Stimulated activated naive B cell treated with anti-CD40 and anti-IgM and Interleukin-4, amounts not matched to agents 10 μg/mL and 1 μg/mL and 100 μg/mL, for 72 hours (primary cell): Measurements from ENCODE around the gene NUP210L.
A peak's percentile ranks its signal among the peaks of the same experiment; 100 is the strongest.
"Not testable (repeated sequence)": the region's sequence is repeated elsewhere in the genome, so short reads cannot be mapped to it uniquely, and the experiment has no call there.

Experiments used
- ATAC-seq, 2 donors: fragments of 150-1000 bp; cut with Tn5 transposase; replicated peaks; 2 replicates each; pipeline ENCODE4 v1.10.0; 2021; ENCODE audit warnings: moderate library complexity in 1 of 2
- DNase-seq: peaks from one replicate; pipeline ENCODE4 v3.0.0; 2021
- H3K27ac Mint-ChIP-seq: one replicate; pipeline ENCODE4 v1.8.0; 2022; ENCODE audit warnings: mild to moderate bottlenecking, mixed read lengths
- H3K27me3 Mint-ChIP-seq, 2 donors: one replicate each; pipeline ENCODE4 v1.8.0; 2022; ENCODE audit warnings: mixed read lengths in 2 of 2
- H3K36me3 Mint-ChIP-seq, 2 donors: one replicate each; pipeline ENCODE4 v1.8.0; 2022; ENCODE audit warnings: mixed read lengths in 2 of 2, mild to moderate bottlenecking in 1 of 2
- H3K4me1 Mint-ChIP-seq, 2 donors: one replicate each; pipeline ENCODE4 v1.8.0; 2022; ENCODE audit warnings: mixed read lengths in 2 of 2, mild to moderate bottlenecking in 1 of 2
- H3K4me3 Mint-ChIP-seq, 2 donors: one replicate each; pipeline ENCODE4 v1.8.0; 2022; ENCODE audit warnings: mild to moderate bottlenecking in 2 of 2, mixed read lengths in 2 of 2, moderate library complexity in 1 of 2
- H3K9me3 Mint-ChIP-seq, 2 donors: one replicate each; pipeline ENCODE4 v1.8.0; 2022; ENCODE audit warnings: mixed read lengths in 2 of 2, mild to moderate bottlenecking in 1 of 2

The NUP210L gene

DNA sequence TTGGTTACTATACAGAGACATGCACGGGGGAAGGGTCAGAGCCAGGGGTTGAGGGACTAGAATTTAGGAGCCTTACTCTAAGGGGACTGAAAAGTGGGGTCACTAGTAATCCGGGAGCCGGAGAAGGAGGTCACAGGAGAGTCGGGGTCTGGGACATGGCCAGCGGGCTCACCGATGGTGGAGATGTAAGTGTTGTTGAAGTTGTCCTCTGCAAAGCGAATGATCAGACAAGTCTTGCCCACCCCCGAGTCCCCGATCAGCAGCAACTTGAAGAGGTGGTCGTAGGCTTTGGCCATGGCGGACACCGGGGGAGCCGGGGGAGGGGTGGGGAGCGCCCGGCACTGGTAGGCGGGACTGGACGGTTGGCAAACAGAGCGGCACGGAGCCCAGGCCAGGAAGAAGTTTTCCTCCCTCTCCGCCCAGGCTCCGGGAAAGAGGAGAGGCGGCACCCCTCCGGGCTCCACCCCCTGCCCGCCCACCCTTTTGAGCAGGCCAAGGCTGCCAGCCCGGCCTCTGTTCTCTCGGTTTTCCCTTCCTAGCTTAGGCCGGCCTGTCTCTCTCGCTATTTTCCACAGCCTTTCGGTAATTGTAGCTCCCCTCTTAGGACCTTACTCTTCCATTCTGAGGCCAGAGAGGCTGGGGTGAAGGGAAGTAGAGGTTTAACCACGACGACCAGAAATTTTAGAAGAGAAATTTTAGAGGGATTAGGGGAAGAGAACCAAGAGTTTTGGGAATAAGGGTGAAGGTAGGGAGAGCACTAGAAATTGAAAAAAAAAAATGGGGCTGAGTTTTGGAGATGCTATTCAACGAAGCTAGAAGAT is 168.7 kb downstream of the NUP210L start, which contains the start of gene RAB13:
Gene RAB13, minus strand, starts transcription at position 399 of the 821 bp plus-strand sequence. Its CDS starts 103 bp downstream, at position 296.
- peaks cover 13 to 21% of the 10 kb centered on the region in 2 donors for H3K36me3 Mint-ChIP-seq
- no peaks in the 10 kb centered on the region for H3K27me3 Mint-ChIP-seq
- H3K27ac Mint-ChIP-seq = peak within 1 kb of the TSS; percentile 89
- peaks cover 33 to 53% of the 10 kb centered on the region in 2 donors for H3K4me1 Mint-ChIP-seq
- no peaks in the 10 kb centered on the region for H3K9me3 Mint-ChIP-seq
- no peak for DNase-seq
- H3K4me3 Mint-ChIP-seq = peak within 1 kb of the TSS; percentile 88 to 94
- peak; percentile 31 for ATAC-seq

DNA sequence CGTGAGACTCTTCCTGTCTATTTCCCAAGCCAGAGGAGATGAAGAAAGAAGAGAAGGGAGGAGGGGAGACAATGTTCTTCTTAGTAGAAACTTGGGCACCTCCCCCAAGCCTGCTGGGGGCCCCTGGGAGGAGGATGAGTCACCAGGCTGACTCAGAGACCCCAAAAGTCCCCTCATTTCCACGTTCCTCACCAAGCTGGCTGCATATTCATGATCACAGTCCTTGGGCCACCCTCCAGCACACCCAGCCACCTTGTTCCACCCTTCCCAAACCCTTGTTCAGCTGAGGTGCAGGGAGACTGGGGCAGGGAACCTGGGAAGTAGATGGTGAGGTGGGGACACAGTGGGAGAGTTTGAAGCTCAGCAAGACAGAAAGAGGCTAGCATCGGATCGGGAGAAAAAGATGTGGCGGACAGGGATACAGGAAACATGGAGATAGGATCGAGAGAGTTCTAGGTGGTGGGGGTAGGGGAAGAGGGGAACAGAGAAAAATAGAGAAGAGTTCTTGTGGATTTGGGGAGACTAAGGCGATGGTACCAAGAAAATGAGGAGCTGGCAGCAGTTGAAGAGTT is 169.4 kb downstream of the NUP210L start:
- ATAC-seq (peak; percentile 35 to 54), DNase-seq (no peak)
- peaks cover 6 to 13% of the 10 kb centered on the region in 2 donors for H3K36me3 Mint-ChIP-seq

DNA sequence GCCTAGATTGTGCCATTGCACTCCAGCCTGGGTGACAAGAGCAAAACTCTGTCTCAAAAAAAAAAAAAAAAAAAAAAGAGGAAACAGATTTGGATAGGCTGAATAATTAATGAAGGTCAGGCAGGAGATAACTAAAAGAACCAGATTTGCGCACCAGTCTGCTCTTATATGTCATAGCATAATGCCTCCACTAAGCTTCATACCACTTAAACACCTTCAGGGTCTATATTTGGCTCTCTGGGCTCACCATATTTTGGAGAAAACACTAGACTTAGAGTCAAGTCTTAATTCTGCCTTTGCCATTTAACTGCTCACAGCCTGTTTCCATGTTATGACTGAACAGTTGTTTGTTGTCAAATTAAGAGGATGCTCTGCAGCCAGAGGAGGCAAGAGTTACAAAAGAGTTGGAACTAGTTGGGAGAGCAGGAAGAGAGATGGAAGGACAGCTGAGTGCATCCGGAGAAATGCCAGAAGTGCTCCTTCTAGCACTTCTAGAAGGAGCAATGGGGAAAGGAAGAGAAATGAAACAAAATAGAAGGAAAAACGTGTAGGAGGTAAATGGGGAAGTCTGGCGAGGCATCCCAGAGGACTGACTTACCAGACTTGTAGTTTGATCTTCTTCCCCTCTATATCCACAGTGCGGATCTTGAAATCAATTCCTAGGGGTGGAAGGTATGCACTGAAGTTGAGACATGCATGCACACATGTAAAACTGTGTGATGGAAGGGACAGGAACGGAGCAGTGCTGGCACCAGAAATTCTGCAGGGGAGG is 170.6 kb downstream of the NUP210L start:
- DNase-seq (no peak), ATAC-seq (peak in 1 of 2 donors; percentile 8)
- no peak overlapping the region for H3K27ac Mint-ChIP-seq
- peaks cover 26 to 39% of the 10 kb centered on the region in 2 donors for H3K4me1 Mint-ChIP-seq
- peaks cover 6 to 12% of the 10 kb centered on the region in 2 donors for H3K36me3 Mint-ChIP-seq
- no peaks in the 10 kb centered on the region for H3K27me3 Mint-ChIP-seq
- peak overlapping the region; percentile 1 to 6 for H3K4me3 Mint-ChIP-seq
- no peaks in the 10 kb centered on the region for H3K9me3 Mint-ChIP-seq

More for the DNA sequence above, 169.4 kb downstream of the NUP210L start:
- Mint-ChIP-seq H3K27ac (peak overlapping the region; percentile 82), H3K4me3 (peak overlapping the region; percentile 88 to 94), H3K9me3 (no peaks in the 10 kb centered on the region), H3K27me3 (no peaks in the 10 kb centered on the region), H3K4me1 (peaks cover 29 to 47% of the 10 kb centered on the region in 2 donors)

DNA sequence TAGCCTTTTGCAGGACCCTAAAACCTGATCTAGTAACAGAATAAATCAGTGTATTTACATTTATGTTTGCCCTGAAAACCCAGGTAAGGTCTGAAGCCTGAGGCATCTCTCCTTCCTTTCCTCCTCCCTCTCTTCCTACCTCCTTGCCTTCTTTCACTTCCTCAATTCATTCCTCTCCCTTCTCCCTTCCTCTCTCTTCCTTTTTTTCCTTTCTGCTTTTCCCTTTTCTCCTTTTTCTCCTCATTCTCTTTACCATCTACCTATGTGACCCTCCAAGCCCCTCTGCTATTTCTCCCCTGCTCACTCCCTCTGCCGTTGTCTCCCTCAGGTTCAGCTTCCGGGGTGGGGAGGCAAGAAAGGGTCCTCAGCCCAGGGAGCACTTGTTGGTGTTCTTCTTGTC is 173.1 kb downstream of the NUP210L start:
- Mint-ChIP-seq H3K27ac (peak overlapping the region; percentile 20), H3K36me3 (peaks cover 9 to 20% of the 10 kb centered on the region in 2 donors), H3K4me1 (peaks cover 26 to 47% of the 10 kb centered on the region in 2 donors)
- DNase-seq, ATAC-seq, H3K27me3 Mint-ChIP-seq, H3K4me3 Mint-ChIP-seq, H3K9me3 Mint-ChIP-seq: not testable (repeated sequence)

DNA sequence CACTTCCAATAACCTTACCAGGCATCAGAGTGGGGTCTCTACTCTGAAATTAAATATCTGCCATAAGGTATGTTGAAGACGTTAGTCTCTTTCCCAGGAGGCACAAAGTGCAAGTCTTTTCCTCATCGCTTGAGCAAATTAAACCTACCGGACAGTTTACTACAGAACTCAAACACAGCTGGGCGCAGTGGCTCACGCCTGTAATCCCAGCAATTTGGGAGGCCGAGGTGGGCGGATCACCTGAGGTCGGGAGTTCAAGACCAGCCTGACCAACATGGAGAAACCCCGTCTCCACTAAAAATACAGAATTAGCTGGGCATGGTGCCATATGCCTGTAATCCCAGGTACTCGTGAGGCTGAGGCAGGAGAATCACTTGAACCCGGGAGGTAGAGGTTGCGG is 175.8 kb downstream of the NUP210L start:
- ATAC-seq, DNase-seq, H3K9me3 Mint-ChIP-seq, H3K4me3 Mint-ChIP-seq, H3K27me3 Mint-ChIP-seq, H3K27ac Mint-ChIP-seq: not testable (repeated sequence)
- Mint-ChIP-seq H3K36me3 (peaks cover 24 to 41% of the 10 kb centered on the region in 2 donors), H3K4me1 (peaks cover 21 to 48% of the 10 kb centered on the region in 2 donors)

DNA sequence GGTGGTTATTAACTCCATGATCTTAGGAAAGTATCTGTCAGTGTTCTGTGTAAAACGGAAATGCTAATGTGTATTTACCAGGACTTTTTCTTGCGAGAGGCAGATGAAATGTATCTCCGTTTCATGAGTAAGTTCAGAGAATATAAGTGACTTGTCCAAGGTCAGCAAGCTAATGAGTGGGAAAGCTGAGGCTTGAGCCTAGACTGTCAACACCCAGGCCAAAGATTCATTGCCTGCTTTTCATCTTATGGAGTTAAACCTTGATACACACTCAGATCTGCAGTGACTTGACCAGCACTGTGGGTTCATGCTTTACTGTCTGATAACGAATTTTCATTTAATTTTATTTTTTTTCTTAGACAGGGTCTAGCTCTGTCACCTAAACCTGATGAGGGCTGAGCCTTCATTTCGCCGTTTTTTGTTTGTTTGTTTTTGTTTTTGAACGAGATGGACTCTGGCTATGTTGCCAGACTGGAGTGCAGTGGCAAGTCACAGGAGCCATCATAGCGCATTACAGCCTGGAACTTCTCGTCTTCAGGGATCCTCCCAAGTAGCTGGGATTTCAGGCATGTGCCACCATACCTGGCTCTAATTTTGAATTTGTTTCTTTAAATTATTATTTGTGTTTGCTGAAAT is 176.5 kb downstream of the NUP210L start:
- Mint-ChIP-seq H3K36me3 (peaks cover 28 to 44% of the 10 kb centered on the region in 2 donors), H3K27ac (peak overlapping the region; percentile 92), H3K4me1 (peaks cover 22 to 55% of the 10 kb centered on the region in 2 donors), H3K4me3 (peak overlapping the region; percentile 97 to 98), H3K27me3 (no peaks in the 10 kb centered on the region), H3K9me3 (no peaks in the 10 kb centered on the region)
- DNase-seq (no peak), ATAC-seq (no peak)

DNA sequence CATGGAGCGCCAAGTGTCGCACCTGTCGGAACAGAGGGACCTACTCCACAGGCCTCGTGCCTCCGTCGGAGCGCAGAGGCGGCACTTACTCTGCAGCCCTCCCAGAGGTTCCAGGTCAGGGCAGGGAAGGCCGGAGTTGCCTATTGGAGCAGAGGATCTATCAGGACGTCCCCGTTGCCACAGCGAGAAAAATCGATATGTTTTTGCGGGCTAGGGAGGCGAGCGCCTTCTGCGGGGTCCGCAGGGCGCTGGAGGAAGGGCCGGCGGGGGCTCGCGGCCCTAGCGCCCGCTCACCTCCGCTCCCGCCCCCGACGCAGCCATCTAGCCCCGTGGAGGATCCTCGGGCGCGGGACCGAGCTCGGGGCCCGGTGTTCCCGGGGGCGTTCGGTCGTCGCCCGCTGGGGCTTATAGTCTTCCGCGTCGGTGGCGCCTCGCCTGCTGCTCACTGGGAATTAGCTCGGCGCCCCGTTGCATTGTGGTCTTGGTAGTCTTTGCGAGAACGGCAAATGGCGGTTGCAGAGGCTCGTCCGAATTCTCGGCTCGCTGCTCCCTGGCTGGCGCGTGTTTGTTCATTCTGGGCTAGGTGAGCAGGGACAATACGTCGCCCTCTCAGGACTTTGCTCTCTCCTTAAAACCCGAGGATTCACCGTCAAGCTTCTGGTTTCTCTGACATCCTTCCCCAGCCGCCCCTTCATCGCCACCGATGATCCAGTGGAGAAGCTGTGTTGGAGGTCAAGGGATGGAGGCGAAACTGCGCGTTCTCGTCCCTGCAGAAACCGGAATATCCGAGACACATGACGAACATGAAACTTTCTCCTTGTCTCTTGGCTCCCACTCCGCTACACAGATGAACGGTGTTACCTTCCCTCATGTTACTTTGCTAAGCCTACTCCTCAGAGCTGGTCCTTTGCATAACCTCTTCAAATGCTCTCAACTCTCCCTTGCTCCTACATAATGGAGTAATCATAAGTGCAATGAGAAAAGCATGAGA is 177.3 kb downstream of the NUP210L start, which contains the start of gene JTB:
Gene JTB, minus strand, starts transcription at position 425 of the 991 bp plus-strand sequence. Its CDS starts 422 bp downstream, at position 3.
- Mint-ChIP-seq H3K4me1 (peaks cover 23 to 61% of the 10 kb centered on the region in 2 donors), H3K36me3 (peaks cover 30 to 46% of the 10 kb centered on the region in 2 donors), H3K27me3 (no peaks in the 10 kb centered on the region), H3K27ac (peak within 1 kb of the TSS; percentile 98), H3K9me3 (no peaks in the 10 kb centered on the region), H3K4me3 (peak within 1 kb of the TSS; percentile 97 to 98)
- DNase-seq (peak; percentile 70), ATAC-seq (peak; percentile 95 to 97)

DNA sequence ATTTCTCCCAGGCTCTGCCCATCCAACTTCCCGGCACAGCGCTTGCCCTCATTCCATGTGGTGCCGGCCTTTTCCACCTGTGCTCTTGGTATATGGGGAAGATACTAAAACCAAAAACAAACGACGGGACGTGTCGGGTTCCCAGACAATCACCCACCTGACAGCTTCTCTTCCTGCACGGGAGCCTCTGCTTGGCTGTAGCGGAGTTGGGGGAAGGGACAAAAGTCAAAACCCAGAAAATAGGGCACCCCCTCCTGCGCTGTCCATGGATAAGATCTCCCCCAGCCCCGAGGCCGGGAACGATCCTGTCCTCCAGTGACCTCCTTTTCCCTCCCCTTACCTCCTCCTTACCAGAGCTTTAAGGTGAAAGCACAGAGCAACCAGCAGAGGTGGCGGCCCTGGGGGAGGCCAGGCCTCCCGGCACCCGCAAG is 178.0 kb downstream of the NUP210L start:
- H3K36me3 Mint-ChIP-seq = peaks cover 30 to 50% of the 10 kb centered on the region in 2 donors
- H3K27ac Mint-ChIP-seq = peak overlapping the region; percentile 98
- H3K27me3 Mint-ChIP-seq = no peaks in the 10 kb centered on the region
- no peaks in the 10 kb centered on the region for H3K9me3 Mint-ChIP-seq
- peaks cover 24 to 59% of the 10 kb centered on the region in 2 donors for H3K4me1 Mint-ChIP-seq
- peak overlapping the region; percentile 97 to 98 for H3K4me3 Mint-ChIP-seq
- no peak for ATAC-seq
- no peak for DNase-seq

DNA sequence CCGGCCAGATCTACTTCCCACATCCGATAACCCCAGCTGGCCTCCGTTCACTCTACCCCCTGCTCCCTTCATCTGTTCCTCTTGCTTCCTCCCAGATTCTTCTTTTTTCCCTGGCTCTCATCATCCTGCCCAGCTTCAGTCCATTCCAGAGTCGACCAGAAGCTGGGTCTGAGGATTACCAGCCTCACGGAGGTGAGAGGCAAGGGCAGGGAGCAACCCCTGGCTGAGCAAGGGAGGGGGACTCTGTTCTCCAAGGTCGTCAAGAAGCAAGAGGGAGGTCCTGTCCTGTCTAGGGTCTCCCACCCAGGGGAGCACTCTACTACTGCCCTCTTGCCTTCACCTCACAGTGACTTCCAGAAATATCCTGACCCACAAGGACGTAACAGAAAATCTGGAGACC is 181.3 kb downstream of the NUP210L start:
- H3K9me3 Mint-ChIP-seq = no peaks in the 10 kb centered on the region
- peaks cover 29 to 44% of the 10 kb centered on the region in 2 donors for H3K36me3 Mint-ChIP-seq
- H3K4me1 Mint-ChIP-seq = peaks cover 29 to 61% of the 10 kb centered on the region in 2 donors
- no peaks in the 10 kb centered on the region for H3K27me3 Mint-ChIP-seq
- DNase-seq (no peak), ATAC-seq (no peak)
- no peak overlapping the region for H3K4me3 Mint-ChIP-seq
- H3K27ac Mint-ChIP-seq = peak overlapping the region; percentile 51

DNA sequence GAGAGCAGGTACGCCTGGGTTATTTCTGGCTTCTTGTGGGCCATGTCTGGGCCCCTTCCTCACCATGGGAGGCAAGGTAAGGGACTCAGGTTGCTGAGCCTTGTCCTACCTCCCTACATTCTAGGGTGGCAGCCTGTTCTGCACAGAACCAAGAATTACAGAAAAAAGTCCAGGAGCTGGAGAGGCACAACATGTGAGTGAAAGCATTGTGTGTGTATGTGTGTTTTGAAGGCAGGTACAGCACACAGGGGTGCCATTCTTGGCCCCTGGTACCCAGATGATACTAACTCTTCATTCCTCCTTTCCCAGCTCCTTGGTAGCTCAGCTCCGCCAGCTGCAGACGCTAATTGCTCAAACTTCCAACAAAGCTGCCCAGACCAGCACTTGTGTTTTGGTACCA is 181.8 kb downstream of the NUP210L start:
- DNase-seq (no peak), ATAC-seq (no peak)
- Mint-ChIP-seq H3K9me3 (no peaks in the 10 kb centered on the region), H3K4me3 (no peak overlapping the region), H3K27me3 (no peaks in the 10 kb centered on the region), H3K36me3 (peaks cover 29 to 44% of the 10 kb centered on the region in 2 donors), H3K27ac (peak overlapping the region; percentile 68), H3K4me1 (peaks cover 30 to 61% of the 10 kb centered on the region in 2 donors)

DNA sequence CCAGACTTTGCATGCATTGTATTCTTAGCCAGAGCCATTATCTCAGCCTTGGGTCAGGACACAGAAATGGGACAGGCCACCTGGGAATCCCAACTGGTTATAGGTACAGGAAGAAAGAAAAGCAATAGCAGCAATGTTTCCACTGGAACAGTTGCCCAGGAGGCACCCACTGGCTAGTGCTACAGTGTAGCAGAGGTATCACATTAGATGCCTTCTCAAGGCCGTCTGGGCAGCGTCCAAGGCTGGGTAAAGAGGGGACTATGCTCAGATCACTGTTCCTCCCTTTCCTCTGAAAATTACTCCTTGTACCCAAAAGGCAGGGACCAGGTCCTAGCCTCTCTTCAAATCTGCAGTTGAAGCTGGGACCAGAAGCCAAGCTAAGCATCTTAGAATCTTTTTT is 184.5 kb downstream of the NUP210L start:
- H3K27ac Mint-ChIP-seq = no peak overlapping the region
- H3K9me3 Mint-ChIP-seq = no peaks in the 10 kb centered on the region
- peaks cover 17 to 32% of the 10 kb centered on the region in 2 donors for H3K36me3 Mint-ChIP-seq
- H3K4me1 Mint-ChIP-seq = peaks cover 30 to 61% of the 10 kb centered on the region in 2 donors
- no peaks in the 10 kb centered on the region for H3K27me3 Mint-ChIP-seq
- no peak for ATAC-seq
- no peak overlapping the region for H3K4me3 Mint-ChIP-seq
- DNase-seq = no peak

DNA sequence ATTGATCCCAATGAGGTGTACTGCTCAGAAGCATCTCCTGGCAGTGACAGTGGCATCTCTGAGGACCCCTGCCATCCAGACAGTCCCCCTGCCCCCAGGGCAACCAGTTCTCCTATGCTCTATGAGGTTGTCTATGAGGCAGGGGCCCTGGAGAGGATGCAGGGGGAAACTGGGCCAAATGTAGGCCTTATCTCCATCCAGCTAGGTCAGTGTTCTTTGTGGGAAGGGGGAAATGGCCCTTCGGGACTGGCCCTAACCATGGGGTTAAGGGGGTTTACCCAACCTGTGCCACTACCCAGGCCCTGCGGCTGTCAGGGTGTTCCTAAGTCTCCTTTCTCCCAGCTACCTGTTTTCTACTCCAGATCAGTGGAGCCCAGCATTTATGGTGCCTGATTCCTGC is 185.9 kb downstream of the NUP210L start:
- DNase-seq = no peak
- ATAC-seq = no peak
- H3K4me3 Mint-ChIP-seq = peak overlapping the region; percentile 95 to 98
- peaks cover 27 to 55% of the 10 kb centered on the region in 2 donors for H3K4me1 Mint-ChIP-seq
- H3K36me3 Mint-ChIP-seq = peaks cover 14 to 23% of the 10 kb centered on the region in 2 donors
- no peaks in the 10 kb centered on the region for H3K27me3 Mint-ChIP-seq
- peak overlapping the region; percentile 81 for H3K27ac Mint-ChIP-seq
- no peaks in the 10 kb centered on the region for H3K9me3 Mint-ChIP-seq

DNA sequence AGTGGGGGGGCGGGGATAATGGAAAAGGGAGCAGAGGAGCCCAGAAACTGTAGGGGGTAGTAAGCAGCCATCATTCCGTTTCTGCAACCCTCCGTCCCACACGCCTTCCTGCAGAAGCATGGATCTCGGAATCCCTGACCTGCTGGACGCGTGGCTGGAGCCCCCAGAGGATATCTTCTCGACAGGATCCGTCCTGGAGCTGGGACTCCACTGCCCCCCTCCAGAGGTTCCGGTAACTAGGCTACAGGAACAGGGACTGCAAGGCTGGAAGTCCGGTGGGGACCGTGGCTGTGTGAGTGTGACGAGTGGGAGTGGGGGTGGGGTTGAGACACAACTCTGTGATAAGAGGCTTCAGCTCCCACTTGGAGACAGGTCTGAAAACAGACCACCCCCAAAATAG is 186.5 kb downstream of the NUP210L start:
- ATAC-seq = no peak
- H3K27me3 Mint-ChIP-seq = no peaks in the 10 kb centered on the region
- peak overlapping the region; percentile 95 to 98 for H3K4me3 Mint-ChIP-seq
- no peaks in the 10 kb centered on the region for H3K9me3 Mint-ChIP-seq
- H3K4me1 Mint-ChIP-seq = peaks cover 29 to 50% of the 10 kb centered on the region in 2 donors
- peaks cover 11 to 21% of the 10 kb centered on the region in 2 donors for H3K36me3 Mint-ChIP-seq
- no peak for DNase-seq
- no peak overlapping the region for H3K27ac Mint-ChIP-seq
